Right ventricle myocardium inferior (tissue), 1 donor: ENCODE measurements around the gene HBA1. TPM values are rescaled to one million over a fixed set of nuclear protein-coding genes. Genes with fewer than 3 reads are reported as not detected.
"Not testable (repeated sequence)": the region's sequence is repeated elsewhere in the genome, so short reads cannot be mapped to it uniquely, and the experiment has no call there.

Source experiments
- ATAC-seq: fragments of 200-7000 bp; cut with Tn5 transposase; one replicate; pipeline ENCODE4 v1.9.1; 2020; ENCODE audit warnings: mild to moderate bottlenecking, moderate library complexity
- DNase-seq: peaks from one replicate; pipeline ENCODE4 v3.0.0; 2021; ENCODE audit errors: missing footprints
- intact Hi-C: fragments of 100-400 bp; cut with DNase I; formaldehyde crosslinking; loops from one replicate; pipeline ENCODE4 v1.11.0; 2022
- total RNA-seq: library from RNA; stranded (reverse); fragmentation: NEBNext Ultra II Directional; extraction: Animal tissue kit (Norgen Biotek cat#: 25700); gene quantifications from one replicate; pipeline ENCODE4 v1.2.1, GENCODE V29; 2021
- donor health status: DM: no; HTN: yes; CAD: no; lungs with severe emphysema.

HBA1 gene
- total RNA-seq, 1 donor from 2014 or later: 91.7 TPM

- intact Hi-C loops: no loop called here
- ATAC-seq (no peak), DNase-seq (no peak)
Observed at GRCh38 chr16:170788-171187, 5.7 kb upstream of the HBA1 start.

GRCh38 chr16:172374-172941, 4.0 kb upstream of the HBA1 start, which contains the start of gene HBA2:
TSS of gene HBA2 (plus strand) at chr16:172876. CDS start at chr16:172913, 37 bp downstream.
- ATAC-seq, intact Hi-C loops, DNase-seq: not testable (repeated sequence)

GRCh38 chr16:173211-173854, 3.1 kb upstream of the HBA1 start:
- intact Hi-C loops, DNase-seq, ATAC-seq: not testable (repeated sequence)

GRCh38 chr16:173928-174769, 2.3 kb upstream of the HBA1 start:
- DNase-seq, intact Hi-C loops, ATAC-seq: not testable (repeated sequence)

GRCh38 chr16:175011-175949, 1.2 kb upstream of the HBA1 start:
- intact Hi-C loops: no loop called here
- DNase-seq (no peak), ATAC-seq (no peak)

- ATAC-seq, intact Hi-C loops, DNase-seq: not testable (repeated sequence)
Observed at GRCh38 chr16:176006-176405, 474 bp upstream of the HBA1 start.

GRCh38 chr16:177394-177822, 928 bp downstream of the HBA1 start:
- intact Hi-C loops: no loop called here
- ATAC-seq (no peak), DNase-seq (no peak)

GRCh38 chr16:177981-178667, 1.6 kb downstream of the HBA1 start:
- intact Hi-C loops: no loop called here
- ATAC-seq (no peak), DNase-seq (no peak)

GRCh38 chr16:178668-179015, 2.2 kb downstream of the HBA1 start:
- DNase-seq (no peak), ATAC-seq (no peak)
- intact Hi-C loops: no loop called here

- DNase-seq: no peak
- intact Hi-C loops: loop anchor here (2.0 kb wide), 1 partner anchor 73 kb away; no protein-coding TSS in a partner anchor
- ATAC-seq: no peak
Observed at GRCh38 chr16:179211-180092, 3.0 kb downstream of the HBA1 start.

GRCh38 chr16:180101-180675, 3.7 kb downstream of the HBA1 start, which contains the start of gene HBQ1:
TSS of gene HBQ1 (plus strand) at chr16:180459. CDS start at chr16:180487, 28 bp downstream.
- no peak for ATAC-seq
- intact Hi-C loops: loop anchor here (2.0 kb wide), 1 partner anchor 73 kb away; no protein-coding TSS in a partner anchor
- DNase-seq: no peak

- DNase-seq: no peak
- peak; percentile 82 for ATAC-seq
- intact Hi-C loops: loop anchor here (2.0 kb wide), 1 partner anchor 74 kb away; no protein-coding TSS in a partner anchor
Observed at GRCh38 chr16:180681-181564, 4.4 kb downstream of the HBA1 start.

- intact Hi-C loops: loop anchor here (2.0 kb wide), 1 partner anchor 75 kb away; no protein-coding TSS in a partner anchor
- ATAC-seq: no peak
- peak; percentile 92 for DNase-seq
Observed at GRCh38 chr16:181565-182021, 5.1 kb downstream of the HBA1 start.

GRCh38 chr16:183005-183404, 6.5 kb downstream of the HBA1 start:
- intact Hi-C loops: no loop called here
- no peak for ATAC-seq
- DNase-seq: no peak

- intact Hi-C loops: no loop called here
- ATAC-seq (no peak), DNase-seq (no peak)
Observed at GRCh38 chr16:185213-185612, 8.7 kb downstream of the HBA1 start.
